ENCODE measurements around the gene OR1B1.
"Not testable (repeated sequence)": the region's sequence is repeated elsewhere in the genome, so short reads cannot be mapped to it uniquely, and the experiment has no call there.

OR1B1 gene

GRCh38 chr9:122657527-122657926 lies at the start of gene OR1B1:
TSS of gene OR1B1 (minus strand) at chr9:122657627.
- no peak for FAIRE-seq

GRCh38 chr9:122695696-122696095 lies 38.3 kb upstream of the OR1B1 start:
- no peak for FAIRE-seq

GRCh38 chr9:122684851-122685250 lies 27.4 kb upstream of the OR1B1 start:
- FAIRE-seq = no peak

- FAIRE-seq = no peak
These were observed 15.1 kb upstream of the OR1B1 start for GRCh38 chr9:122672481-122672880.

GRCh38 chr9:122661416-122661815 lies 4.0 kb upstream of the OR1B1 start, which contains the start of gene OR1L1:
TSS of gene OR1L1 (plus strand) at chr9:122661716. CDS start at chr9:122661716, 0 bp downstream.
- FAIRE-seq = no peak

GRCh38 chr9:122656378-122656777 lies 1.0 kb downstream of the OR1B1 start:
- no peak for FAIRE-seq

GRCh38 chr9:122642226-122642625 lies 15.2 kb downstream of the OR1B1 start:
- no peak for FAIRE-seq

GRCh38 chr9:122619996-122620395 lies 37.4 kb downstream of the OR1B1 start:
- no peak for FAIRE-seq

GRCh38 chr9:122614362-122614761 lies 43.1 kb downstream of the OR1B1 start, which contains the start of gene OR1Q1:
TSS of gene OR1Q1 (plus strand) at chr9:122614738. CDS start at chr9:122614738, 0 bp downstream.
- no peak for FAIRE-seq

GRCh38 chr9:122609804-122610203 lies 47.6 kb downstream of the OR1B1 start:
- no peak for FAIRE-seq

GRCh38 chr9:122606587-122606986 lies 50.8 kb downstream of the OR1B1 start:
- FAIRE-seq = no peak

- no peak for FAIRE-seq
These were observed 51.7 kb downstream of the OR1B1 start for GRCh38 chr9:122605691-122606090.

- not testable (repeated sequence) for FAIRE-seq
These were observed 74.1 kb downstream of the OR1B1 start, which contains the start of gene OR1L8 for GRCh38 chr9:122583284-122583683. TSS of gene OR1L8 (minus strand) at chr9:122583384. CDS start at chr9:122568477, 14,907 bp downstream.

GRCh38 chr9:122580360-122580759 lies 77.1 kb downstream of the OR1B1 start:
- FAIRE-seq = no peak

GRCh38 chr9:122579874-122580273 lies 77.6 kb downstream of the OR1B1 start:
- no peak for FAIRE-seq
